HG02943 (cell line): ENCODE results near the gene CYP2A6.

ENCODE experiments used
- ATAC-seq: cut with Tn5 transposase; IDR thresholded peaks from one replicate; pipeline ENCODE4 v1.9.1; 2021; ENCODE audit warnings: mild to moderate bottlenecking, low read depth, moderate library complexity; ENCODE audit not compliant: unreplicated experiment

Gene CYP2A6

DNA sequence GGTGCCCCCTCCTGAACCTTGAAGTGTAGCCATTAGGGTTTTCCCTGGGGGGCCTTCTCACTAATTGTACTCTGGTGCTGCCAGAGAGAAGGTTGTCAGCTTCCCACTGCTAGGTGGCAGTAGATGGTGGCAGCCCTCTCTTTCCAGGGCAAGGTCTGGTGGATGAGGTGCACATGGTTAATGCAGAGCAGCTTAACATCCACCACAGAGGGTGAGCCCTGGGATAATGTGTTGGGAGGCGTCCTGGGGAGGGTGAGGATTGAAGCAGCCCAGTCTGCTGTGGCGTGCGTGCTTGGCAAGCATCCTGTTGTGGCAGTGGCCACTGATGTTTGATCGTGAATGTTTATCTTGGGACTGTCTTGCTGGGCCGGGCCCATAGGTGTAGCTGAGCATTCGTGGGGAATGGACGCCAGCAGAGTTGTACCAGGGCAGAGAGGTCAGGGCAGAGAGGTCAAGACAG is 45.4 kb downstream of the CYP2A6 start:
- no peak for ATAC-seq

DNA sequence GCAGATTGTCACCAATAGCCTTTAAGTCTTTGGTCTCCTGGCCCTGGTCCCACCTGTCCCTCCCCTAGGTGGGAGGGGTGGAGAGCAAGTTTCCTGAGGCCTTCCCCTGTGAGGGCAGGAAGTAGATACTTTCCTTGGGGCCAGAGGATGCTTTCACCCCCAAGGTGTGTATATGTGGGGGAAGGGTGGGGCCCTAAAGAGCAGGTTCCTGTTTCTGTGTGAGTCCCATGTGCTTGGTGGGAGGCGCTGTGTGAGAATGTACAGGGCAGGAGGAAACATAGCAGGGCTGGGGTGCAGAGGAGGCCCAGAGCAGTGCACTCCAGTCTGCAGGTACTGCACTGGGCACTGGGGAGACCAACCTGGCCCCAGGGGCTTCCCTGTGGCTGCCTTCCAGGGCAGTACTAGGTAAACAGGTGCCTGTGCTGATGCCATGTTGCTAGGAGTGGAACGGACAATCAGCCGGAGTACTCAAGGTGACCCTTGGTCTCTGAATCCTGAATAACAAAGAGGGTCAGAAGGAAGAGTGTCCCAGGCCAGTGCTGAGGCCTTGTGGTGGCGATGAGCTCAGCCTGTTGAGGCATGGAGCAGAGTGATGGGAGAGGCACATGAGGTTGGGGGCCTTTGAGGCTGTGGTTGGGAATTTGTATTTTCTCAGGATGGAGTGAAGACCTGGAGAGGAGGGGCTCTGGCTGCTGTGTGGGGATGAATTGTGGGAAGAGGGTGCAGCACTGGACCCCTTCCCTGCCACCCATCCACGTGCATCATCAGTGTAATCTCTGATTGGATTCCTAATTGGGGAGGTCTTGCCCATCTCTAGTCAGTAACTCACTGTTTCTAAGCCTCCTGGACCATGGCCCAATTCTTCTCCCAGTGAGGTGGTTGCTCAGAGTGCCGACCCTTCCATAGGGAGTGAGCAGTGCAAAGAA is 46.1 kb downstream of the CYP2A6 start:
- no peak for ATAC-seq

DNA sequence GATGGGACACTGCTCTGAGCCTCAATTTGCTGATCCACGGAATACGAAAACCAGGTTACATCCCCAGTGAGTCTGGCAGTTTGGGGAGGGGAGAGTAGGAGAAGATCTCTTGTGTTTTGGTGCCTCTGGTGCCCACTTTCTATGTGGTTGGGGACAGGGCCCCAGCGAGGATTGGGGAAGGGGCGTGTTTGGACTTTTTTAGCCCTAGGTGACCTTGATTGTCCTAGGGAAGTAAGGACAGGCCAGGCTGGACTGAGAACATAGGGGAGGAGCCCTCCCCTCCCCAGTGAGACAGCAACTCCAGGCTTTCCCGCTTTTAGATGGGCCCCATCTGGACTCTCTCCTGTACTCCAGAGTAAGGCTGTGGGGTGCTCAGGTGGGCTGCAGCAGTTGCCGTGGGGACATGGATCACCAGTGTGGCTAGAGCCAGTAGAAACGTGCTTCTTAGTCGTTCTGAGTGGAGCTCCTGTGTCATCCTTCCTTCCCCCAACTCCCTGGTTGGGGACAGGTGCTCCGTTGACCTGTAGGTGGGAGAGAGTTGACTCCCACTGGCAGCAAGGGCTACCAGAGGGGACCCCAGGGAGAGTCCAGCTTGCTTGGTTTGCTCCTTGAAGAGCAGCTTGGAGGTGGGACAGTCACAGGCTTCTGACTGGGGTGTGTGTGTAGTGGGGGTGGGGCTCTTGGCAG is 46.9 kb downstream of the CYP2A6 start:
- no peak for ATAC-seq

DNA sequence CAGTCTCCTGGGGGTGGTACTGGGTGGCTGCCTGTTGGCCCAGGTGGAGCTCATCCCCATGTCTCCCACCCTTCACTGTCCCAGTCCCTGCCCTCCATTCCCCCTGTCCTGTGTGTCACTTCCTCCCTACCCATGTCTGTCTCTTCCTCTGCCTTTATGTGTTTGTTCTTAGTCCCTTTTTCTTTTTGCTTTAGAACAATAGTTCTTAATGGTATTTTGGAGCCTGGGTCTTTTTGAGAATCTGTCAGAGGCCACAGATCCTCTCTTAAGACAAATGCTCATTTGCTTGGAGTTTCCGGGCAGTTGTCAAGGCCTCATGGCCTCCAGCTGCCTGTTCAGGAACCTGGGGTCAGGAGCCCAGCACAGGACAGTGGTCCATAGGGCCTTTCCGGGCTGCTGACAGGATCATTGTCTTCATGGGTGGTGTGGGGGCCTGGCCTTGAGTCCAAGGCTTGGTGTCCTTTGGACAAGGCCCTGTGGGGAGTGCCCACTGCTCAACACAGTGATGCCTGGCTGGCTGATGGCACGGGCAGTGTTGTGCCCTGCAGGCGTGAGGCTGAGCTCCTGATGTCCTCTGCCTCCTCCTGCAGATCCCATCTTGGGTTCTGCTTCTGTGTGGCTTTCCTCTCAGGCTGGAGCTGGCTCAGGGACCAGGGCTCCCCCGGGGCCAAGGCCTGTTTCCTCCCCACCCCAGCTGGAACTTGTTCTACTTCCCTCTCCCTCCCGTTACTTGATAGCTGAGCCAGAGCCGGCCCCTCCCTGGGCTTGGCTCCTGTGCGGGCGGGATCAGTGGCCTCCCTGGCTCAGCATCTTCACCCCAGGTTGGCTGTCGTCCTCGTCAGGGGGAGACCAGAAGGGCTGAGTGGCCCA is 47.7 kb downstream of the CYP2A6 start:
- no peak for ATAC-seq

DNA sequence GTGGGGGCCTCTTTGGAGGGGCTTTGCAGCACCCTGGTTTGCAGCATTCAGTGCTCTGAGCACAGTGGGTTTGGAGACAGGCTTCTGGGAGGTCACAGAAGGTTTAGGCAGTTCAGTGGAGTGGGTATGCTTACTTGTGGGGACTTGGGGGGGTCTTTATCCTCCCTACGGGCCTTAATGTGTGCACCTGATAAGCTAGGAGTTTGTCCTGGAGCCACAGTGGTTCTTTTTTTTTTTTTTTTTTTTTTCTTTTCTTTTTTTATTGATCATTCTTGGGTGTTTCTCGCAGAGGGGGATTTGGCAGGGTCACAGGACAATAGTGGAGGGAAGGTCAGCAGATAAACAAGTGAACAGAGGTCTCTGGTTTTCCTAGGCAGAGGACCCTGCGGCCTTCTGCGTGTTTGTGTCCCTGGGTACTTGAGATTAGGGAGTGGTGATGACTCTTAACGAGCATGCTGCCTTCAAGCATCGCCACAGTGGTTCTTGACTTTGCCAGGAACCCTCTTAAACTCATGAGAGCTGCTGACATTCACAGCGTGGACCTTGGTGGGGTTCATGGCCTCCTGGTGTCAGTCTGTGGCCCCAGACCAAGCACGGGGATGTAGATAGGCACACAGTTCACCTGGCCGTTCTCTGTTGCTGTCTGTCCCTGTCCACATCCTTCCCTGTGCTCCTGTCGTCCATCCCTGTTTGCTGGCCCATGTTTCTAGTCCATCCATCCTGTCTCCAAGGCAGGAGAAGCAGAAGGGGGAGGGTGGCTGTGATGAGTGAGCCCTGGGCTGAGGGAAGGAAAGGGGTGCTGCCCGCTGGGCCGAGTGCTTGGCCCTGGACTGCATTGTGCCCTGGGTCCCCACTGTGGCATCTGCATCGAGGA is 48.6 kb downstream of the CYP2A6 start:
- ATAC-seq = no peak

DNA sequence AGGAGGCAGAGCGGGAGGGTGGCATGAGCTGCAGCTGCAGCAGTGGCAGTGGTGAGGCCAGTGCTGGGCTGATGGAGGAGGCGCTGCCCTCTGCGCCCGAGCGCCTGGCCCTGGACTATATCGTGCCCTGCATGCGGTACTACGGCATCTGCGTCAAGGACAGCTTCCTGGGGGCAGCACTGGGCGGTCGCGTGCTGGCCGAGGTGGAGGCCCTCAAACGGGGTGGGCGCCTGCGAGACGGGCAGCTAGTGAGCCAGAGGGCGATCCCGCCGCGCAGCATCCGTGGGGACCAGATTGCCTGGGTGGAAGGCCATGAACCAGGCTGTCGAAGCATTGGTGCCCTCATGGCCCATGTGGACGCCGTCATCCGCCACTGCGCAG is 49.3 kb downstream of the CYP2A6 start:
- no peak for ATAC-seq

DNA sequence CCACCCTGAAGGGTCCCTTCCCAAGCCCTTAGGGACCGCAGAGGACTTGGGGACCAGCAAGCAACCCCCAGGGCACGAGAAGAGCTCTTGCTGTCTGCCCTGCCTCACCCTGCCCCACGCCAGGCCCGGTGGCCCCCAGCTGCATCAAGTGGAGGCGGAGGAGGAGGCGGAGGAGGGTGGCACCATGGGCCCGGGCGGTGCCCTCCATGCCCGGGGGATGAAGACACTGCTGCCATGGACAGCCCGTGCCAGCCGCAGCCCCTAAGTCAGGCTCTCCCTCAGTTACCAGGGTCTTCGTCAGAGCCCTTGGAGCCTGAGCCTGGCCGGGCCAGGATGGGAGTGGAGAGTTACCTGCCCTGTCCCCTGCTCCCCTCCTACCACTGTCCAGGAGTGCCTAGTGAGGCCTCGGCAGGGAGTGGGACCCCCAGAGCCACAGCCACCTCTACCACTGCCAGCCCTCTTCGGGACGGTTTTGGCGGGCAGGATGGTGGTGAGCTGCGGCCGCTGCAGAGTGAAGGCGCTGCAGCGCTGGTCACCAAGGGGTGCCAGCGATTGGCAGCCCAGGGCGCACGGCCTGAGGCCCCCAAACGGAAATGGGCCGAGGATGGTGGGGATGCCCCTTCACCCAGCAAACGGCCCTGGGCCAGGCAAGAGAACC is 49.8 kb downstream of the CYP2A6 start:
- ATAC-seq = no peak

DNA sequence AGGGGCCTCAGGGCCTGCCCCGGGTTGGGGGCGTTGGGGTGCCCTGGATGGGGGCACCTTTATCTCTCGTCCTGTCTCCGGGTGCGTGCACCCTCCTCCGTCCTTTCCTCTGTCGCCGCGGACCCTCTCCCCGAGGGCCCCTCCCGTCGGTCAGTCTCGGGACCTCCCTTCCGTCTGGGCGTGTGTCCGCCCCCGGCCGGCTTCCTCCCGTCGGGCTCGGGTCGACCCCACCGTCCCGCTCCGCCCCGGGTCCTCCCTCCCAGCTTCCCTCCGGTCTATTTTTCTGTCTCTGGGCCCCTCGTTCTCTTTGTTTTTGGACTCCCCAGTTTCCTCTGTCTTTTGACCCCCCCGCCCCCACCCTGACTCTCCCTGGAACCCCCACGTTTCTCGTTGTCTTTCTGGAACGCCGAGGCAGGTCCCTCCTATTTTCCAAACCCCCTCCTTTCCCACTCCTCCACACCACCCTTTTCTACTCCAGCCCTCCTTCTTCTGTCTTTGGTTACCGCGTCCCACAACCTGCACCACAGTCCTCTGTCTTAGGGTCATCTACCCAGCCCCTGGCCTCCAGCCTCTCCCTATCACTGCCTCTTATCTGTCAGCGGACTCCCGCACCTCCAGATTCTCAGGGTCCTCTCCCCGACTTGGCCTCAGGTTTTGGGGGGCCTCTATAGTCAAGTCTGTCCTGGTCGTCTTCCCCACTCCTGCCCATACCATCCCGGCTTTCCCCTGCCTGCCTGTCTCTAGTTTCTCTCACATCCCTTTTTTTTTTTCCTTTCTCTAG is 50.5 kb downstream of the CYP2A6 start:
- ATAC-seq = peak; percentile 9

DNA sequence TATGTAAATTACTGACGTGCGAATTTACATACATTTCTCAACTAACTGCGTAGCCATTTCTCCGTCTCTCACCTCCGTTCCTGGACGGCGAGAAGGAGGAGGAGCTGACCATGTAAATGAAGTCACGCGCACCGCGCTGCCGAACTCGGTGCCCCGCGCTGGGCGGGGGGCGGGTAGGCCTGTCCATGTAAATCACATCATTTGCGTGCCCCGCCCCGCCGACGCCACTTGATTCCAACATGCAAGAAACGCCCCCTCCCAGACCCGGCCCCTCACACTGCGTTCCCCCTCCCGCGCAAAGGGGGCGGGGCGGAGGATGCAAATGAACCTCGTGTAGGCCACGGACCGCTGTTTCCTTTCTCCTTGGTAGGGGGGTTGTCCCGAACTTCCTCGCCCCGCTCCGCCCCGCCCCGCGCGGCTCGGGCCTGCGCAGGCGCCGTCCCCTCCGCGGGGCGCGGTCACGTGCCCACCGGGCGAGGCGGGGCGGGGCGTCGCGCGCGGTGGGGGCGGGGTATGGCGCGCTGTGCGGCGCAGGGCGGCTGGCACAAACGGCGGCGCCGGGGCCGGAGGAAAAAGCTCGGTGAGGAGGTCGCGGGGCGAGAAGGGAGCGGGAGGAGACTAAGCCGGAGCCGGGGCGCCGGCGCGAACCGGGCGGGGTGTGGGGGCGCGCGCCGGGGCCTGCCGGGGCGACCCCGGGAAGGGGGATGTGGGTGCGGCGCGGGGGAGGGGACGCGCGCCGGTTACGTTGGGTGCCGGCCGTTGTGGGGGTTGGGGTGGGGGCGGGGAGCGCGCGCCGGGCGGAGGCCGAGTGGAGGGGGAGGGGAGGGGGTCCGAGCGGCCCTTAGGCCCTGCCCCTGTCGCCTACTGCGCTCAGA is 51.3 kb downstream of the CYP2A6 start, which contains the start of gene EGLN2:
EGLN2 (plus strand) TSS at position 509 of the 875 bp plus-strand sequence. CDS start 1,382 bp downstream, outside the sequence.
- peak; percentile 77 for ATAC-seq

DNA sequence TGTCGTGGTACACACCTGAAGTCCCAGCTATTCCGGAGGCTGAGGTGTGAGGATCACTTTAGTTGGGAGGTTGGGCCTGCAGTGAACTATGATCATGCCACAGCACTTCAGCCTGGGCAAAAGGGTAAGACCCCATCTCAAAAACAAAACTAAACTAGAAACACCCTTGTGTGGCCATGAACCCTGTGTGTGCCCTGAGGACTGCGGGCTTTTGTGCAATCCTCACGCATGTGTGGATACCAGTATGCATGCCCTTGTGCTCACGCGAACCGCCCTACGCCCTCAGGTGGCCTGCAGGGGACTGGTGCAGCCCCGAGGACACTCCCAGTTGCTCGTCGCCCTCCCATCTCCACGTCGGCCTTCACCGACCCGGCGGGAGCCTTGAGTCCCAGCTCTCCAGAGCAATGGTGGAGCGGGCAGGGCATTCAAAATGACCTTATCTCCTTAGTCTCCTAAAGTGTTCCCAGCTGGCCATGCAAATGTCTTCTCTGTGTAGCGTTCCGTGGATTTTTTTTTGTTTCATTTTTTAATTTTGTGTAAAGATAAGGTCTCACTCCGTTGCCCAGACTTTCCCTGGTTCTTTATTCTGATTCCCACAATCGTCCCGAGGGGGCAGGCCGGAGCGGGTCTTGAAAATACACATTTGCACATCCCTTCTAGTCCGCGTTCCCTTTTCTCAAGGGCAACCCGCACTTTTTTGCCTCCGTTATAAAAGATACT is 52.1 kb downstream of the CYP2A6 start:
- ATAC-seq = peak; percentile 41

DNA sequence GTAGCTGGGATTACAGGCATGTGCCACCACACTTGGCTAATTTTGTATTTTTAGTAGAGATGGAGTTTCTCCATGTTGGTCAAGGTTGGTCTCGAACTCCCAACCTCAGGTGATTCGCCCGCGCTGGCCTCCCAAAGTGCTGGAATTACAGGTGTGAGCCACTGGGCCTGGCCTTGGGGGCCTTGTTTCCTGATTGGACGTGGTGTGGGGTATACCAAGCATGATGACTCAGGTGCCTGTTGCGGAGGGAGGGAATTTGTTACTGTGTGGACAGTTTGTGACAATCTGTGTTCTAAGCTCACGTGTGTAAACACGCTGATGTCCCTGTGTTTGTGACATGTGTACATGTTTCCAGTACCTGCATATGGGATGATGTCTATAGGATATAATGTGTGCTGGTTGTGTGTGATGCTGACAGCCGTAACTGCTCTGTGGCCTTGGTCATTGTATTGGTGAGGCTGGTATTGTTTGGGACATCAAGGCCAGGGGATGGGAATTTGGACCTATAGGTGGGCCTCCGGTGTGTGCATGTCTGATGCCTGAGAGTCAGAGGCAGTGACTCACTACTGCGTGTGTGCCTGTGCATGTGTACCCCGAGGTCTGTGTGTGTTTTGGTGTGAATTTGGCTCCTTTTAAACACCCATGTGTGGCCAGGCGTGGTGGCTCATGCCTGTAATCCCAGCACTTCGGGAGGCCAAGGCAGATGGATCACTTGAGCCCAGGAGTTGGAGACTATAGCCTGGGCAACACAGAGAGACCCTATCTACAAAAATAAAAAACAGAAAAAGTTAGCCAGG is 52.9 kb downstream of the CYP2A6 start:
- ATAC-seq = no peak
